EL (cell line): Measurements from ENCODE around the gene B3GALT6.

Experiments
- DNase-seq: peaks from one replicate; pipeline ENCODE4 v3.0.0-alpha.2; 2016

B3GALT6 gene

DNA sequence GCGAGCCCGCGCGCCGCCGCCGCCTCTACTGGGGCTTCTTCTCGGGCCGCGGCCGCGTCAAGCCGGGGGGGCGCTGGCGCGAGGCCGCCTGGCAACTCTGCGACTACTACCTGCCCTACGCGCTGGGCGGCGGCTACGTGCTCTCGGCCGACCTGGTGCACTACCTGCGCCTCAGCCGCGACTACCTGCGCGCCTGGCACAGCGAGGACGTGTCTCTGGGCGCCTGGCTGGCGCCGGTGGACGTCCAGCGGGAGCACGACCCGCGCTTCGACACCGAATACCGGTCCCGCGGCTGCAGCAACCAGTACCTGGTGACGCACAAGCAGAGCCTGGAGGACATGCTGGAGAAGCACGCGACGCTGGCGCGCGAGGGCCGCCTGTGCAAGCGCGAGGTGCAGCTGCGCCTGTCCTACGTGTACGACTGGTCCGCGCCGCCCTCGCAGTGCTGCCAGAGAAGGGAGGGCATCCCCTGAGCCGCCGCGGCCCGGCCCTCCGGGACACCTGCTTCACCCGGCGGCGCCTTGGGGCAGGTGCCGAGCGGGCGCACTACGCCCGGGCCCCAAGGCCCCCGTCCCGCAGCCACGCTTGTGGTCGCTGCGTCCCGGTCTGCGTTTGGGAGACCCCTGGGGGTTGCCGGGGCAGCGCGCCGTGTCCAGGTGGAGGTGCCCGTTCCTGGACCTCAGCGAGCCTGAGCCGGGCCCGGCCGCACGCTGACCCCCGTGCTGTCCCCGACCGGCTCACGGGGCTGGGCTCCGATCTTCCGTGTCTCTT is 944 bp downstream of the B3GALT6 start:
- no peak for DNase-seq

DNA sequence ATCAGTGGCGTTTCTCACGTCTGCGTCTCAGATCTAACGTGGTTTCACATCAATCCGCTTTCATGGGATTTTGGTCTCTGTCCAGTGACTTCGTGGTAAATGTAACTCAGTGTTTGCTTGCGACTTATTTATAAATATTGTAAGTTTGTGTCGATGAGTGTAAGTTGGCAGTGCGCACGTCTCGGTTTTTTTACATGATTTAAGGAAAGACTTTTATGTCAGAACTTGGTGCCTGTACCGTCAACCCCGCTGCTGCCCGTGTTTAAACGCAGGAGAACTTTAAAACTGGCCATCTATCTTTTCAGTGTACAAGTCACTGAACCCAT is 1.5 kb downstream of the B3GALT6 start:
- no peak for DNase-seq

GRCh38 chr1:1234180-1234808 is 2.3 kb downstream of the B3GALT6 start:
- no peak for DNase-seq

DNA sequence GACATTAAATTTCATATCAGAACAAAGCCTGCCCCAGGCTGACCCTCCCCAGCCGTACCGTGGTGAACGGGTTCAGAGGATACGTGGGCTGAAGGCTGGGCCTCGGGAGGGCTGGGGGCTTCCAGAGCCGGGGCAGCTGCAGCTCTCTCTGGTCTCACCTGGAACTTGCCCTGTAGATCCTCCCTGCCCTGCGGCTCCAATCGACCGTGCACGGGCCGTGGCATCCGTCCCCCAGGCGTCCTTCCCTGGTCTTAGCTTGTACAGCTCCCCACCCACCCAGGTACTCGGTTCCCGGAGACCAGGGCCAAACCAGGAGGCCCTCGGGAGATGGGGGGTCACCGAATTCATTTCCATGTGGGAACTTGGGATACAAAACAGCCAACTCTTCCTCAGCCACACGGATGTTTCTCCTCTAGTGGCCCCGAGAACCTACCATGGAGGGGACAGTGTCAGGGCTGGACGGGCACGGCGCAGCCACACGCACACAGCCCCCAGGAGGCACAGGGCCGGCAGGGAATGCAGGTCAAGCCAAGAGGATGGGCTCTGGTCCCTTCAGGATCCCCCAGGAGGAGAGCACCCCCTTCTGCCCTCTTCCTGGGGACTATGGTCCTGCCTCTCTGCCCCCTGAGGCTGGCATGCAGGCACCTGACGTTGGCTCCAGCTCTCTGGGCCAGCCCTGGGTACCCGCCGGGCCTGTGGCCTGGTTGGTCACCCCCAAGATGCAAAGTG is 3.1 kb downstream of the B3GALT6 start:
- DNase-seq = no peak

DNA sequence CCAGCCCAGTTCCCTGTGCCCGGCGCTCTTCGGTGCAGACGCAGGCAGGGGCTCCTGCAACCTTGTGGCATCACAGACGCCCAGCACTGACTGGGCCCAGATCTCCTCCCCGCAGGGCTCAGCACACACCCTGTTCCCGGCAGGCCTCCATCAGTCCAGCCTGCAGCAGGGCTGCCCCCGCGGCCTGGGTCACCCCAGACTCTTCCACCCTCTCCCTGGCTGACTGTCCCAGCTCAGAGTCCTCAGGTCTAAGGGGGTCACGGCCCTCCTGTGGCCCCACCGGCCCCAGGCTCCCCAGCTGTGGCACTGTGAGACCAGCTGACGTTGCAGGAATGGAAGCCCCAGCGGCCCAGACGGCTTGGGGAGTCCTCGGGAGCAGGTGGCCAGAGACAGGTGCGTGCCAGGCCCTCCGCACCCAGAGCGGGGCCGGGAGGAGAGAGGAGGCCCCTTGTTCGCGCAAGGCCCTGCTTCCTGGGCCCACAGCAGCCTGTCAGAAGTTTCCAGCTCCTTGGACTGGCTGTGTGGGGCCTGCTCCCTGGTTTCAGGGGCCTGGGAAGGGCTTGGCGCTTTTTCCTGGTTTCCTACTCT is 4.2 kb downstream of the B3GALT6 start:
- DNase-seq = no peak

DNA sequence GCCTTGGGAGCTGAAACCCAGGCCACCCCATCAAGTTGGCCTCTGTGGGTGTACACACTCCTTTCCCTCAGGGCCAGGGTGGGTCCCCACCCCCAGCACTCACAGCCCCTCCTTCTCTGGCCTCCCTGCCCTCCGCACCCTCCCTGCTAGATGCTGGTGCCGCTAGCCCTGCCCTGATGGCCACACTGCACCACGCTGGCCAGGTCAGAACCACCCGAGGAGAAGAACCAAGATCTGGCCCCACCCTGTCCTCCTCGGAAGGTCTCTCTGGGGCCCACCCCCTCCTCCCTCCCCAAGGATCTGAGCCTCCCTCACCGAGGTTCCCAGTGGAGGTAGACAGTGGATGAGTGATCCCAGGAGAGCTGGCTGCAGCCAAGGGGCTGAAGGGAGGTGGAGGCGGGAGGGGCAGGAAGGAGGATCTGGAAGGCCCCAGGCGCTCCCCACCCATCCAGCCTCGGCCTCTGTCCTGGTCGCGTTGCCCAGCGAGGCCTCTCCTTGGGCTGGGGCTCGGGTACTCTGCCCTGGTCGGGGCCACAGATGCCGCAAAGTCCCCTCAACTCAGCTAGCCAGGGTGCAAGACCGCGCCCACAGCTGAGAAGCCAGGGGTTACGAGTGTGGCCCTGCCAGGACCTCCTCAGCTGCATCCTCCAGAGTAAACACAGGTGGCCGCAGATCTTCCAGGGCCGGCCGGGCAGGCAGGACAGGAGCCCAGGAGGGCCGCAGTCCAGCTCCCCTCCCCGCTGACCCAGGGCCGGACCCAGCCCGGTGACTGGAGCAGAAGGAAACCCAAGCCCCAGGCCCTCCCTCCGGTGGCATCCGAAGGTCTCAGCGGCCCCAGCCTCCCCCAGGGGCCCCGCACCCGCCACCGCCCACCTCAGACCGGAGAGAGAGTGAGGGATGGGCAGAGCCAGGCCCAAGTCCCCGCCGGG is 5.2 kb downstream of the B3GALT6 start:
- DNase-seq = no peak

DNA sequence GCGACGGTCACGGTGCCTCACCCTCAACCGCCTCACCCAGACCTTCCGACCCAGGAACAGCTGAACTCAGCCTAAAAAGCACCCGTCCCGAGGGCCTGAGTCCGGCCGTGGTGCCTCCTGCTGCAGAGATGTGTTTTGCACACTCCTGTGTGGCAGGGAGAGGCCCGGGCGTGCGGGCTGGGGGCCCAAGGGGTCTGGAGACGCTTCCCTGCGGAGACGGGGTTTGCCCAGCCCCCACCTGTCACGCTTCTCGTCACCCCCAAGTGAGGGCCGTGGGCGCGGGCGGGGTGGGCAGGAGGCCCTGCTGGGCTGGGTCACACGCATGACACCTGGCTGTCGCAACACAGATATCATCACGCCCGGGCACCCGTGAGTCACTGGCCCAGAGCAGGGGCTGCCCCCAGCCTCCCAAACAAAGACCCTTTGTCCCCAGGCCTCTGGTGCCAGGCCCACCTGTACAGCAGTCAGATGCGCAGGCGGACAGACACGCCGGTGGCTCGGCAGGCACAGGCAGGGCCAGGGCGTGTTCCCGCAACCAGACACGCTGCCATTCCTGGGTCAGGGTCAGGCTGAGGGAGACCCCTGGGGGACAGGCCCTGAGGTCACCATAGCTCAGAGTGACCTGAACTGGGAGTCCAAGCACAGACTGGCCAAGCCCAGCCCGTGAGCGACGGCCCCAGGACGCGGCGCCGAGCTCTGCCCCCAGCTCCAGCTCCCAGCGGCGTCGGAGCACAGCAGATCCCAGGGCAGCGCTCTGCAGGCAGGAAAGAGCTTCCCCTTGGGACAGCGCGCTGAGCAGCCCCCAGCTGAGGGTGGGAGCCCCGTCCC is 6.1 kb downstream of the B3GALT6 start:
- no peak for DNase-seq

DNA sequence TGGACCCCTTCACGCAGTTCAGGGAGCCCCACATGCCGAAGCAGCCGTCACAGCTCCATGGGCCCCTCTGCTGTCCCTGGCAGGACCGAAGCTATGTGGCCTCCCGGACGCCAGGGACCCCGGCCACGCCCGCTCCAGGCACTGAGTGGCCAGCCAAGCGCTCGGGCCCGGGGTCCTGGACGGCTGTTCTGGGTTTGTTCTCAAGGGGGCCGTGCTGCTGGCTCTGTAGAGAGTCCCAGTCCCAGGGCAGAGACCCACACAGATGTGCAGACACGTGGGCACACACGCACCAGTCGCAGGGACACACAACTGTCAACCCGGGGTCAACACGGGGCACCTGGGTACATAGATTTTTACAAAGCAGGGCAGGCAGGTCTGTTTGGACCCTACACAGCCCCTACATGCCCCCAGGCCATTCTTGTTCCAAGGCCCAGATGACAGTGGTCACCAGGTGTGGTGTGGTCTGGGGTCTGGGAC is 6.7 kb downstream of the B3GALT6 start:
- no peak for DNase-seq

- DNase-seq = no peak
Measured at GRCh38 chr1:1239227-1239613, 7.2 kb downstream of the B3GALT6 start.

DNA sequence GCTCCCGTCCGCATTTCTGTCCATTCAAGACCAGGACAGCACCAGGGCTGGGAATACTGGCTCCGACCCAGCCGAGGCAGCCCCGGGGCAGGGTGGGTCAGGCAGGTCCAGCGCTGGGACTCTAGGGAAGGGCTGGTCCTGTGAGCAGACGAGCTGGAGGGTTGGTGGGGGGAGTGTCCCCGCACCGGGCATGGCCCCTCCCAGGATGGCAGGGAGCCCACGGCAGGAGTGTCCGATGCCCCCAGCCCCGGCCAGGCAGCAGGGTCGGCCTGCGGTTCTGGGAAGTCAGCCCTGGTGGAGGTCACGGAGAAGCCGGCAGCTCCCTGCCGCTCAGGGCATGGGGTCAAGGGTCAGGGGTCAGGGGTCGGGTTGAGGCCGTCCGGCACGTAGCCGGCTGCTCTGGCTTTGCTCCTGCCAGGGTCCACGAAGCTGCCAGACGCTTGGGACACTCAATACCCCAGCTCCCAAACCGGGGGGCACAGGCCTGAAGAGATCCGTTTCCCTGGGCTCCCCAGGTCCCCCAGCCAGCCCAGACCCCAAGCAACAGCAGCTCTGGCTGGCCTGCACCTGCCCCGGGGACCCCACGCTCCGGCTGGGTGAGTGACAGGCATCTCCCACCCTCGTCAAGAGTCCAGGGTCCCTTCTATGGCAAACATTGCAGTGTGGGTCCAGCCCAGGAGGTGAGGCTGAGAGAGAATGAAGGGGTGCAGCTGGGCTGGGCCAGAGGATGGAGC is 7.7 kb downstream of the B3GALT6 start:
- DNase-seq = no peak

- DNase-seq = no peak
Measured at GRCh38 chr1:1240348-1240732, 8.3 kb downstream of the B3GALT6 start.

DNA sequence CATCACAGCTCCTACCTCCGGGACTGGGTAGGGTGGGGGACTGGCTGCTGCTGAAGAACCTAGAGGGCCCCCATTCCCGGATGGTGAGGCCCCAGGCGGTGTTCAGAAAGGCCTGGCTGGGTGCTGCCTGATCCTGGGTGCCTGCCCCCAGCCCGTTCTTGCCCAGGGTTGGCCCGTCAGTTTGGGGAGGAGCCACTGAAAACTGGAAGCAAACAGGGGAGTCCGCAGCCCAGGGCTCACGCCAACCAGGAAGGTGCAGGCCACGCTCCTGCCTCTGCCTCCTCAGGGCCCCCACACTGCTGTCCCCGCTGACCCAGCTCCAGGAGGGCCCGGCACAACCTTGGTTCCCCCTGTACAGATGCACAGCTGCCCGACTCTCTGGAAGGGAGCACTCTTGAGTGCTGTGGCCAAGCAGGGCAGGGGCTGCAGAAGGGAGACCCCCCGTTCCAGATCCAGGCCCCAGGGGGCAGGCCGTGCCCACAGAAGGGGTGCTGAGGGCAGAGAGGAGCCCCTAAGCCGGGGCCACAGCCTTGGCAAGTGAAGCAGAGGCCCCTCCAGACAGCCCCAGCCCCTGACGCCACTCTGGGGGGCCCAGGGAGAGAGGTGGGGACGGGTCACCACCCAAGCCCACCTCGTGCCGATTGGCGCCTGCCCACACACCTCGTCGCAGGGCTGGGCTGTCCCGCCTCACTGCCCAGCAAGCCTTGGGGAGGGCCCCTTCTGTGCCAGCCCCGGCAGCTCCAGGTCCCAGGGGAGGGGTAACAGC is 9.0 kb downstream of the B3GALT6 start:
- no peak for DNase-seq

- no peak for DNase-seq
Measured at GRCh38 chr1:1241588-1242219, 9.7 kb downstream of the B3GALT6 start.

DNA sequence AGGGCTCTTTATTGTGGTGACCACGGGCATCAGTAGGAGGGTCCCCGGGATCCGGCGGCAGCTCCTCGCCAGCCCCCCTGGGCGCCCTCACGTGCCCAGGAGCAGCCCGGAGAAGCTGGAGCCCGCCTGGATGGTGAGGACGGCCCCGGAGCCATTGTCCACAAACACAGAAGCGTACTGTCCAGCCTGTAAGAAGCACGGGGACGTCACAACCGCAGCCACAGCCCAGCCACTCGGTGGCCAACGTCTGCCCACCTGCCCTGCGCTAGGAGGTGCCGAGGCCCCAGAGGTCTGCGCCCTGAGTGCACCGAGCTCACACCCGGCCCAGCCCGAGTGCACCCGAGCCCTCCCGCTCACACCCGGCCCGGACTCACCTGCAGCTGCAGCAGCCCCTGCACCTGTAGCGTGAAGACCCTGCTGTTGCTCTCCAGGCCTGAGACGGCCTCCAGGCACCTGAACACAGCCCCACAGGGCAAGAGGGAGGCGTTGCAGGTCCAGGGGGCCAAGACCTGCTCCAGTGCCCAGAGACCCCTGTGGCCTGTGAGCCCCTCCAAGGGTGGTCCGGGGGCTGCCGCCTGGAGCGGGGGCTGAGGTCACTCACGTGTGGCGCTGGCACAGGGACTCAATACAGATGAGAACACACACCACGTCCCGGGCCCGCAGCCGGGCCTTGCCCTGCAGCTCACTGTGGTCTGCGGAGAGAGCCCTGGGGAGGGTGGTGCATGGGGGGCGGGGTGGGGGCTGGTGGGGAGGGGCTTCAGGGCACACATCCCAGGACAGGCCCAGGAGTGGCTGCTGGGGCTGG is 10.6 kb downstream of the B3GALT6 start:
- no peak for DNase-seq

GRCh38 chr1:1243266-1243660 is 11.2 kb downstream of the B3GALT6 start:
- no peak for DNase-seq

DNA sequence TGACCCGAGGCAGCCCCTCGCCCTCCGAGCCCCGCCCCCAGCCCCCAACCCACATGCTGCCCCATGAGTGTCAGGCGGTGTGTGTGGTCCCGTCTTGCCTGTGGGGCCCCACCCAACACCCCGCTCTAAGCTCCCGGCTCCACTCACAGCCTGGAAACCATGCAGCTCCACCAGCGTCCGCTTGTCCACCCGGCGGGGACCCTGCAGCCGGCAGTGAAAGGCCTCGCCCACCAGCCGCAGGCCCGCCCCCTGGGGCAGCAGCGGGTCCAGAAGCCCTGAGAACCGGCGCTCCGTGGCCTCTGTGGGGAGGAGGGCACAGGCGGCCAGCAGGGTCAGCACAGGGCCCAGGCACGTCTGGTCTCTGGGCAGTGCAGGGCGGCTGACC is 11.8 kb downstream of the B3GALT6 start:
- DNase-seq = no peak

DNA sequence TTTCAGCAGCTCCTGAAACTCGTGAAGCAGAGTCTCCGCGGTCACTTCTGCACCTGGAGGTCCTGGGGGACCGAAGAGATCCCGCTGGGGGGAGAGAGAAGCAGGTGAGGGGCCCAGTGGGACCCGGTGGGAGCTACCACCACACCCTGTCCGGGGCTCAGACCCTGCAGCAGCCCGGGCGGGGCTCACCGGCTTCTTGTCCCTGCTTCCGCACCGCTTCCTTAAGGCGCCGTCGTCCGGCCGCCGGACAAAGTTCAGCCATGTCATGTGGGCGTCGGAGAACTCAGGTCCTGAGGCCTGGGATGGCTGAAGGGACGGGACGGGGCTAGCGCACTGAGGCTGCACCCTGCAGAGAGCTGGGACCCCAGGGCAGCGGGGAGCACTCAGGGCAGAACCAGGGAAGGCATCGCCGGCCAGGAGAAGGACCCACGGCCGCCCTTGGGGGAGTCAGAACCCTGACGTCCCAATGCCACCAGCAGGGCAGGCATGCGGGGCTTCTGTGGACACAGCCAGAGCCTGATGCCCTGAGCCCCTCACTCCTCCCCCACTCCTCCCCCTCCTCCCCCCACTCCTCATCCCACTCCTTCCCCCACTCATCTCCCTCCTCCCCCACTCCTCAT is 12.3 kb downstream of the B3GALT6 start:
- DNase-seq = no peak

DNA sequence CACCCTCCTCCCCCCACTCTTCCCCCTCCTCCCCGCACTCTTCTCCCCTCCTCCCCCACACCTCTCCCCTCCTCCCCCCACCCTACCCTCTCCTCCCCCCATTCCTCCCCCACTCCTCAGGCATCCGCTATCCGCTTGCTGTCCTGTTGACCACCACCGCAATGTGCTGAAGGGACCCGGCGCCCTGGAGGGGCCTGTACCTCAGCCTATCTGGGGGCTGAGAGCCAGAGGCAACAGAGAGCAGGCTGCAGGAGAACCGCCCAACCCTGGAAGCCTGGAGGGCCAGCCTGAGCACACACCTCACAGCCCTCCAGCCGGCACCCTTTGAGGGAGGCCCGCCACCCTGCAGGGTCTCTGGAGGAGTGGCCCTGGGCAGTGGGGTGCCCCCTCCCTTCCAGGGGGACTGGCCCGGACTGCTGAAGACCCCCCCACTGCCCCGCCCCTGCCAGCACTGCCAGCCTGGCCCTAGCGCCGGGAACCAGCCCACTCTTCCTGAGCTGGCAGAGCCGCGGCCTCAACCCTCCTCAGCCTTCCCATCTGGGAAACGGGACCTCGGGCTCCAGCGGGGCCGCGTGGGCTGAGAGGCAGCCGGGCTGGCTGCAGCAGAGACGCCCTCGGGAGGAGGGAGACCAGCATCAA is 13.3 kb downstream of the B3GALT6 start:
- DNase-seq = no peak
